ENCODE measurements around the gene CNTRL.
"Not testable (repeated sequence)": the region's sequence is repeated elsewhere in the genome, so short reads cannot be mapped to it uniquely, and the experiment has no call there.

Gene CNTRL

DNA sequence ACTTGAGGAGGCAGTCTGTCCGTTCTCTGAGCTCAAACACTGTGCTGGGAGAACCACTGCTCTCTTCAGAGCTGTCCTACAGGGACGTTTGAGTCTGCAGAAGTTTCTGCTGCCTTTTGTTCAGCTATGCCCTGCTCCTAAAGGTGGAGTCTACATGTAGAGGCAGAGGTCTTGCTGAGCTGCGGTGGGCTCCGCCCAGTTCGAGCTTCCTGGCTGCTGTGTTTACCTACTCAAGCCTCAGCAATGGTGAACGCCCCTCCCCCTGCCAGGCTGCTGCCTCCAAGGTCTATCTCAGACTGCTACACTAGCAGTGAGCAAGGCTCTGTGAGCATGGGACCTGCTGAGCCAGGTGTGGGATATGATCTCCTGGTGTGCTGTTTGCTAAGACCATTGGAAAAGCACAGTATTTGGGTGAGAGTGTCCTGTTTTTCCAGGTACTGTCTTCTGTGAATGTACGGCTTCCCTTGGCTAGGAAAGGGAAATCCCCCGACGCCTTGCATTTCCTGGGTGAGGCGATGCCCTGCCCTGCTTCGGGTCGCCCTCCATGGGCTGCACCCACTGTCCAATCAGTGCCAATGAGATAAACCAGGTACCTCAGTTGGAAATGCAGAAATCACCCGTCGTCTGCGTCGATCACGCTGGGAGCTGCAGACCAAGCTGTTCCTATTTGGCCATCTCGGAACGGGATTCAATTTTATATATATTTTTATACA is 58.5 kb downstream of the CNTRL start:
- DNase-seq (ENCODE audit: low spot score) = no peak

DNA sequence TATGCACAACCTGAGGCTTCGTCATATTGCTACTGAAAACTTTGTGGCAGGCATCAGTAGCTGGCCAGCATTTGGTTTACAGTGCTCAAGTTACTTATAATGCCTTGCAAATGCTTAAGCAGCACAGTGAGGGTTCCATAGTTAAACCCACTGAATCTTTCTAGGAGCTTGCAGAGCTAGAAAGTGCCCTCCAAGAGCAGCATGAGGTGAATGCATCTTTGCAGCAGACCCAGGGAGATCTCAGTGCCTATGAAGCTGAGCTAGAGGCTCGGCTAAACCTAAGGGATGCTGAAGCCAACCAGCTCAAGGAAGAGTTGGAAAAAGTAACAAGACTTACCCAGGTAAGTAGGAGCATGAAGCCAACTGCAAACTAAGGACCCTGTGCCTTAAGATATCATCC is 60.9 kb downstream of the CNTRL start:
- no peak for DNase-seq (ENCODE audit: low spot score)

DNA sequence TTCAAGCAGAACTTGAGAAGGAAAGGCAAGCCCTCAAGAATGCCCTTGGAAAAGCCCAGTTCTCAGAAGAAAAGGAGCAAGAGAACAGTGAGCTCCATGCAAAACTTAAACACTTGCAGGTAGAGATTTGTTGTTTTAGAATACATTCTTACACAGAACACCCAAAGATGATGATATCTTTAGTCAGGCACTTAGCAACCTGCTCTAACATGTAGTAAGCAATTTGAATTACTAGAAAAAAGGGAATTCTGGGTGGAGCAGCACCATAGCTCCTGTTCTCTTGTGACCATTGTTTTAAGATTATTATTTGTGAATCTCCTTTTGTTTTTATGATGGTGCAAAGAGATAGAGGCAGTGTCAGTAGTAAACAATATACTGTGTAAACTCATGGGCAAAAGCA is 63.8 kb downstream of the CNTRL start:
- DNase-seq (ENCODE audit: low spot score) = no peak

DNA sequence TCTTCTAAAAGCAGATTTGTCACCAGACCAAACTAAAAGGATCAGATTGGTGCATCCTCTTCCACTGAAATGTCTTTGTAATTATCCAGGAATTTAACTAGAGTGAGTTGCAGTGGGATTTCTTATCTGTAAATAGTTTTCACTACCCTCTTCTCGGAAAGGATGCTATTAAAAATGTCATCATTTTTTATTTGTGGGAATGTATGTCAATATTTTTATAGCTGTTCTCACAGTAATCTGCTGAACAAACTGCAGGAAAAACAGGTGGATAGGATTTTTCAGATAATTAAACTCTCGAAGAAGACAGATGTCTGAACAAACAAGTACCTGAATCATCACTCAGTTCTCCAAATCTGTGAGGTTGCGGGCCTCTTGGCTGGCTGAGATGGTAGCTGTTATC is 64.2 kb downstream of the CNTRL start:
- no peak for DNase-seq (ENCODE audit: low spot score)

DNA sequence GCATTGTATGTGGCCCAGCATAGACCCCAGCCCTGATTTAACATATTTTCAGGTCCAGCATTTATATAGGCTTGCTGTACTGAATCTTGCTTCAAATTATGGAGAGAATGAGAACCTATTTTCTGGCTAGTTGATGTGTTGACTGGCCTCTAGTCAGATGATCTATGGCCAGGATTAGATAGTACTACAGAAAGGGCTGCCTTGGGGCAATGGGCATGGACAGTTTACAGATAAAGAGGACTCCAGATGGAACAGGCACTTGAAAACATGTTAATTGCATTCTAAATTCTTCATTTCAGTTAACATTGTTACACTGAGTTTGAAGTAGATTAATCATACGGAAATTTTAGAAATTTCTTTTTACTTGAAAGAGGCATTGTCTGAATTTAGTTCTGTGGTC is 65.4 kb downstream of the CNTRL start:
- DNase-seq (ENCODE audit: low spot score) = no peak

DNA sequence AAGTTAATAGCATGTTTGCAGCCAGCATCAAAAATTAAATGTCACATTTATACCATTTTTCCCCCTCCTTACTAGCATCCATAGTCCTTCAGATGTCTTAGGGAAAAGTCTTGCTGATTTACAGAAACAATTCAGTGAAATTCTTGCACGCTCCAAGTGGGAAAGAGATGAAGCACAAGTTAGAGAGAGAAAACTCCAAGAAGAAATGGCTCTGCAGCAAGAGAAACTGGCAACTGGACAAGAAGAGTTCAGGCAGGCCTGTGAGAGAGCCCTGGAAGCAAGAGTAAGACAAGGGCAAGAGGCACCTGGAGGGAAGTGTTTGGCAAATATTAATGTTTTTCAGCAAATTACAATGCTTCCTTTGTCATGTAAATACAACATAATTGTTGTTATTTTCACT is 66.6 kb downstream of the CNTRL start:
- no peak for DNase-seq (ENCODE audit: low spot score)

DNA sequence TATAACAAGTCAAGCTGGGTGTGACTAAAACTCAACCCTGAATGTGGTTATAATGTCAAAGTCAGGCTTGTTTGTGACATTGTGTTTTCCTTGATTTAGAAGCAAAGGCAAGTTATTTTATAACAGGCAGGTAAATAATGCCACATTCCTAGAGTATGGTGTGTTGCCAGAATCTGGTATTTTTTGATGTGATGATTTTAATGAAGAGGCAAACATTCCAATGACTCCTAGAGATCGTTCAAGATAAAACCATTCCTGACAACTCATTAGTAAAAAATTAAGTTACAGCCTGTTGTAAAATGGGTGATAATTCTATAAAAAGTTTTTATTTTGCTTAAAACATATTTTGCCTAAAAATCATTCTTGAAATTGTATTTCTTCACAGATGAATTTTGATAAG is 67.0 kb downstream of the CNTRL start:
- no peak for DNase-seq (ENCODE audit: low spot score)

DNA sequence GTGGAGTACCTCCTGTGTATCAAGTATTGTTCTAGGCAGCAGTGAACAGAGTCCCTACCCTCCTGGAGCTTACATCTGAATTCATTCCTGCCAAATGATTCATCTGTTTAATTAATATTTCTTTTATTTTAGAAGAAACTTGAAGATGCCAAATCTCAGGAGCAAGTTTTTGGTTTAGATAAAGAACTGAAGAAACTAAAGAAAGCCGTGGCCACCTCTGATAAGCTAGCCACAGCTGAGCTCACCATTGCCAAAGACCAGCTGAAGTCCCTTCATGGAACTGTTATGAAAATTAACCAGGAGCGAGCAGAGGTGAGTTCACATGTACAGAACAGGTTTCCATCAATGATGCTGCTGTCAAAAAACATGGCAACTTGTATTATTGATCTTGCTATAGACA is 69.0 kb downstream of the CNTRL start:
- DNase-seq (ENCODE audit: low spot score) = no peak

DNA sequence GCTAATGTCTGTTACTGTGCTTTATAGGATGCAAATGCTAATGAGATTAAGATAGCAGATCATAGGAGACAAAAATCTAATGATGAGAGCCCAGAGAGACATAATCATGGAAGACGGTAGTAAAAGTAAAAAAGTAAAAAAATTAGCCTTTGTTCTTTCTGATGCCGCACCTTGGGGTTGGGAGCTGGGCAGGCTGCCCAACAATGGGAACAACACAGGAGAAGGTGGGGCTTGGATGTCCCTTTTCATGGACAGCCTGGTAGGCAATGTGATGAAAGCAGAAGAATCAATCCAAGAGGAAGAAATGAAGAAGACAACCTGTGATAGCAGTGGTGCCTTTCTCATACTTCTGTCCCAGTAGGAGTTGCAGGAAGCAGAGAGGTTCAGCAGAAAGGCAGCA is 69.7 kb downstream of the CNTRL start:
- no peak for DNase-seq (ENCODE audit: low spot score)

DNA sequence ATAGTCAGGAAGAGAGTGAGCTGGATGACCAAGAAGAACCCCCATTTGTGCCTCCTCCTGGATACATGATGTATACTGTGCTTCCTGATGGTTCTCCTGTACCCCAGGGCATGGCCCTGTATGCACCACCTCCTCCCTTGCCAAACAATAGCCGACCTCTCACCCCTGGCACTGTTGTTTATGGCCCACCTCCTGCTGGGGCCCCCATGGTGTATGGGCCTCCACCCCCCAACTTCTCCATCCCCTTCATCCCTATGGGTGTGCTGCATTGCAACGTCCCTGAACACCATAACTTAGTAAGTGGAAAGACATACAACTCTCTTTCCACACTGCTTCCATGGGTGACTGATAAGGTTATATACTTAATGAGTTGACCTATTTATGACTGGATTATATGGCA is 75.4 kb downstream of the CNTRL start:
- no peak for DNase-seq (ENCODE audit: low spot score)

DNA sequence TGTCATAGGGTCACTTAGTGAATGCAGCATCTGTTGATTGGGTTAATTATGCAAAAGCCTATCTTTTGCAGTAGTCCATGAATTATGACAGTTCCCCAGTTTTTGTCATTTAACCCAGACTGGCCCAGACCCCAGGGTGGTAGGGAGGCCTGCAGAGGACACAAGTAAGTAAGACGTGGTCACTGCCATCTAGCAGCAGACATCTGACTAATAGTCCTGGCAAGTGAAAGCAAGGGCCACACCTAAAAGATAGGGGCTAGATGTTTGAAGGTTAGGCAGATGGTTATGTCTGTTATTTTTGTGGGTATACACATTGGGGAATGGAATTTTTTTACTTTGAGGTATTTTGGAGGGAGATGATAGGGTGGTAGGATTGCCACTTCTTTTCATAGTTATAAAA is 78.9 kb downstream of the CNTRL start:
- DNase-seq (ENCODE audit: low spot score) = no peak

DNA sequence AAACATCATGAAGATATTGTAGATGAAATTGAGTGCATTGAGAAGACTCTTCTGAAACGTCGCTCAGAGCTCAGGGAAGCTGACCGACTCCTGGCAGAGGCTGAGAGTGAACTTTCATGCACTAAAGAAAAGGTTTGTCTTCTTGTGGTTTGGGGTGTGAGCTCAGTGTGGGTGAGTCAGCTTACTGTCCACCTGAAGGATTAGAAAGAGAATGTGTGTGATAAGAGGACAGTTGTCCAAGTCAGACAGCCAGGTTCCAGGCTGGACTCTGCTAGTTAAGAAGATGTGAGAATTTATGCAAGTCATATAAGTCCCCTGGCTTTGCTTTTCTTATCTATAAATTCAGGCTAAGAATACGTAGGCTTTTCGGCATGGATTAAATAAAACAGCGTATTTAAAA is 80.0 kb downstream of the CNTRL start:
- DNase-seq (ENCODE audit: low spot score) = no peak

DNA sequence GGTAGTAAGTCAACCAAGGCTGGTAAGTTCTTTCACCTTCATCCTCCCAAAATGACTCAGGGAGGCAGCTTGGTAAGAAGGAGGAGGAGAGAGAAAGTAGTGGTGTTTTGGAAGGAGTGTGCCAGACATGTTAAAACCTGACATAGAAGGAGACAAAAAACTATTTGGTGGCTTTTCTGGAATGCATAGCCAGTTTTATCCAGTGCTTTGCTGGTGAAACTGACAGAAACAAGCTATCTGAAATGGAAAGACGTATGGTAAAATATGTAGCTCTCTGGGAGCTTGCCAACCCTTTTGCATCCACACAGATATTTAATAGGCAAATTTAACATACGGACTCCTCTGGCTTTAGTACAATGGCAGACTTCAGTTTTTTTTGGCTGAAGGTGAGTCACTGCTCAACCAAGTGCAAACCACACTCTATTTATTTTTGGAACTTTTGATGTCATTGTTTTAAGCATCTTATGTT is 81.5 kb downstream of the CNTRL start:
- DNase-seq (ENCODE audit: low spot score) = no peak

DNA sequence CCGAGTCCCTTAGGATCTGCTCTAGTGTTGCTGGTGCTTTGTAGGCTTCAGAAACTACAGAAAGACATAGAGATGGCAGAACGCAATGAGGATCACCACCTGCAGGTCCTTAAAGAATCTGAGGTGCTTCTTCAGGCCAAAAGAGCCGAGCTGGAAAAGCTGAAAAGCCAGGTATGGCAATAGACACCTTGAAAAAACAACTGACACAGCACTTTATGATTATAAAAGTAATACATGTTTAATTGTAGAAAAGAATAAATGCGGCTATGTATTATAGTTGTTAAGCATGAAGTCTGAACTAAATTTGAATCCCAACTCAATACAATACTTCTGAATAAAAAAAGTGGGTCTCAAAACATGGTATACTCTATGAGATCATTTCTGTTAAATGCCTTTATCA is 83.2 kb downstream of the CNTRL start:
- no peak for DNase-seq (ENCODE audit: low spot score)

DNA sequence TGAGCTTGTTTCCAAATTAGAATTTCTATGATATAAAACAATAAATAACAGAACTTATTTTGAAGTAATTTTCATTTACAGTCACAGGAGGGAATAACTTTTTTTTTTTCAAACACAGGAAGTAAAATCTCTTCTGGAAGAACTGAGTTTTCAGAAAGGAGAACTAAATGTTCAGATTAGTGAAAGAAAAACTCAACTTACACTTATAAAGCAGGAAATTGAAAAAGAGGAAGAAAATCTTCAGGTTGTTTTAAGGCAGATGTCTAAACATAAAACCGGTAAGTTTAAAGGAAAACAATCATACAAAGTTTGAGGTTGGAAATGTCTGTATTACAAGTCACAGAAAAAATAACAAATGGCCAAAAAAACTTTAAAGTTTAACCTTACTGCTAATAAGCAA is 85.3 kb downstream of the CNTRL start:
- no peak for DNase-seq (ENCODE audit: low spot score)

DNA sequence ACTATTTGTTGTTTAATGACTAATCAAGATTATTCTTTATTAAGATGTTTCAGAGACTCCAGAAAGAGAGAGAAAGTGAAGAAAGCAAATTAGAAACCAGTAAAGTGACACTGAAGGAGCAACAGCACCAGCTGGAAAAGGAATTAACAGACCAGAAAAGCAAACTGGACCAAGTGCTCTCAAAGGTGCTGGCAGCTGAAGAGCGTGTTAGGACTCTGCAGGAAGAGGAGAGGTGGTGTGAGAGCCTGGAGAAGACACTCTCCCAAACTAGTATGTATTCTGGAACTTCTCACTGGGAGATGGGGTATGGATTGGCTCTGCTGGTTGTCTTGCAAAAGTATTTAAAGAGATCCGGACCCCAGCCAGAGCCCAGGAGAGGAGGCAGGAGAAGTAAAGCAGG is 93.3 kb downstream of the CNTRL start:
- DNase-seq (ENCODE audit: low spot score) = no peak

DNA sequence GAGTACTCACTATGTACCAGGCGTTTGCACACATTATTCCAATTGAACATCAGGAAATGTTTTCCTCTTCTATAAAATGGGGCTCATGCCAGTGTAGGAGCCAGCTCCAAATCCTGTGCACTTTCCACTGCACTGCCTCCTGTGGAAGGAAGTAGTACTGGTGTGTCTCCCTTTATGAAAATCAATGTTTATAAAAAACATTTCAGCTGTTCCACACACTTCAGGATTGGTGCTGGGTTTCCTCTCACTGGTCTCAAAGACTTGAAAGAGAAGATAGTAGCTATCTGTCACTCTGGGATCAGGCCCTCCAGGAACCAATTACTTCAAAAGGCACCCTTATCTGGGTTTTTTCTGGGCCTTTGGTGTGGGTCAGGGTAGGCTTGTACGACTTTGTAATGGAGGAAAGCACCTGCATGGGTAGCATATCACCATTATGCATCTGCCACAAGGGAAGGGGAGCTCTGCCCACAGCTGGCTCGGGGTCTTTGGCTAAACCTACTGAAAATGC is 94.4 kb downstream of the CNTRL start:
- peak; percentile 12 for DNase-seq (ENCODE audit: low spot score)

DNA sequence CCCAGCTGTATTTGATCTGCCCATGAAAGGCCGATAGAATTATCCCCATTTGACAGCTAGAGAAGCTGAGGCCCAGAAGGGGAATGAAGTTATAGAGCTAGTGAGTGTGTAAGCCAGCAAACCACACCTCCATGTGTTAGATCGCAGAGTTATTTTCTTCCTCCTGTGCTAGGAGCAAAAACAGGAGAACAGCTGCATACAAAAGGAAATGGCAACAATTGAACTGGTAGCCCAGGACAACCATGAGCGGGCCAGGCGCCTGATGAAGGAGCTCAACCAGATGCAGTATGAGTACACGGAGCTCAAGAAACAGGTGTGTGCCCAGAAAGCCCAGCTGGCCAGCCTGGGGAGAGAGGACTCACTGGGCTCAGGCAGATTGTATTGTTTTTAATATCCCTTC is 96.5 kb downstream of the CNTRL start:
- DNase-seq (ENCODE audit: low spot score) = no peak

DNA sequence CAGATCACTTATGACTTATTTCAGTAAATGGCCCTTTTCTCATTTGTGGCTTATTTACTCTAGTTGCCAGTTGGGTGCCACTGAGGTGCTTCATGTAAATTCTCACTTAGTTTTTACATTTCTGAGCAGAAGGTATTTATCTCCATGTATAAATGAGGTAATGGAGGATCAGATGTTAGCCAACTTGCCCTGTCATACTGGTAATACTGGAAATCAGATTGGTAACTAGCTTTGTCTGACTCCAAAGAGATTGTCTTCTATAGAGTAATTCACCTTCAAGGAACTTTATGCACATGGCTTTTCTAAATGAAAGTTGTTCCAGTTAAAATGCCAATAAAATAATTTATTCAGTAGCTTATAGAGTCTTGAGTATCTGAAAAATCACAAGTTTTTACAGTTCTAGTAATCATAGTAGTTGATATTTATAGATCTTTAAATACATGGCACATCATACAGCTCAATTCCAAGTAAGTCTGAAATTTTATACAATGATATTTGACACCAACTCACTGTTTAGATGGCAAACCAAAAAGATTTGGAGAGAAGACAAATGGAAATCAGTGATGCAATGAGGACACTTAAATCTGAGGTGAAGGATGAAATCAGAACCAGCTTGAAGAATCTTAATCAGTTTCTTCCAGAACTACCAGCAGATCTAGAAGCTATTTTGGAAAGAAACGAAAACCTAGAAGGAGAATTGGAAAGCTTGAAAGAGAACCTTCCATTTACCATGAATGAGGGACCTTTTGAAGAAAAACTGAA is 98.2 kb downstream of the CNTRL start:
- DNase-seq (ENCODE audit: low spot score) = no peak

DNA sequence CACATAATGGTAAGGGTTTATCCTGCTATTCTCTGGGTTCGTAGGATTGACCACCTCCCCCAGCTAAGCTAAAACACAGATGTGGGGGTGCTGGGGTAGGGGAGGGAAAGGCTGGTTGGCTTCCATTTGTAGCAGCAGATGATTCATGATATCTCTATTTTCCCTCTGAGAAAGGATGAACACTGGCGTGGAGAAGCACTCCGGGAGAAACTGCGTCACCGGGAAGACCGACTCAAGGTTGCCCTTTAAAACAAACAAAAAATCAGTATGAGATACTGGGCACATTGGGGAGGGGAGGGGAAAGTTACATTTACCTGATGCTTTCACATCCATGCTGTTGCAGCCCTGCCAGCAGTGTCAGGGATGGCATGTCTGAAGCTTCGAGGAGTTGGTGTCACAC is 98.7 kb downstream of the CNTRL start:
- DNase-seq (ENCODE audit: low spot score) = no peak

DNA sequence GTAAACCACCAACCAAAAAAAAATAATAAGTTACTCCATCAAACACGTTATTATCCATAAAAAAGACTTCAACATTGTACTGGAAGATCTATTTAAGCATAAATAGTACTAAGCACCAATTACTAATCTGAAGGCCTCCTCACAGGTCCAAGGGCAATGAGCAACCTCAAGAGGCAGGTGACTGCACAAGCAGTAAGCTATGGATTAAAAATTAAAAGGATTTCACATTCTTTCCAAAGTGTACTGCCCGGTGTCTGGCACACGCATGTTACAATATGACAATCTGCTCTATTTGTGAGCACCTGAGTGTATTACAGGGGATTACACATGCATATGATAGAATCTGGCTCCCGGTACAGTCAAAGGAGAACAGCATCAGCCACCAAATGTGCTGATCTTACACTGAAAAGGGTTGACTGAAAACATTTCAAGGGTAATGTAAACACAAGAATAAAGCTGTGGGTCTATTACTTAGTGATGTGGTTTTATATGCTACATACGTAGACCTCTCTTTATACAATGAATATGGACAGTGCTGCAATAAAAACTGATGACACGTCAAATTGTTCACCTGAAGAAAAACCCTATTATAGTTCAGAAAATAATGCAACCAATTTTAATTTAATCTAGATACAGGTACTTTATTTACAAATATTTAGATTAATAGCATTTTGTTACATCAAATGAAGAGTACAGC is 104.1 kb downstream of the CNTRL start:
- no peak for DNase-seq (ENCODE audit: low spot score)

DNA sequence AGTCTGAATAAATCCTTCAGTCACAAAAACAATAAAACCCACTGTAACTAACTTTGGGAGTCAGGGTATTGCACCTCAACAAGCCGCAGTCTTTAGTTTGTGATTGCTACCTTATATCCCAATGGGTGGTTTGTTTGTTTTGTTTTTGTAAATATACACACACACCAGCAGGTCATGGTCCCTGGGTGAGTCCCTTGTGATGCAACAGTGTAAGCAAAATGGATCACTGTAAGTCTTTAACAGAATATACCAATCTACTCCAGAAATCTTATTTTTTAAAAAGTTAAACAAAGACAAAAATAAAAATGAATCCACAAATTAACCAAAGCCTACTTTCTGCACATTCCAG is 104.6 kb downstream of the CNTRL start:
- not testable (repeated sequence) for DNase-seq (ENCODE audit: low spot score)

Data from HuH-7 (cell line).